GM12878 (cell line): ENCODE results near the gene KERA. TPM values are rescaled to one million over a fixed set of nuclear protein-coding genes. Genes with fewer than 3 reads are reported as not detected.

ENCODE experiments used
- ATAC-seq: fragments of 200-7000 bp; cut with Tn5 transposase; 3 replicates; pipeline ENCODE4 v1.9.1; 2020; ENCODE audit warnings: mild to moderate bottlenecking, moderate library complexity
- BruUV-seq: library from RNA; stranded (reverse); fragments of 400-500 nt; replicated peaks from 2 replicates; lab custom pipeline; 2021; lab: Mats Ljungman, UMichigan
- CTCF ChIA-PET: fragments of 300-600 bp; sonication (Branson Sonifier 250); formaldehyde crosslinking; extraction: SDS; loops from one replicate; lab custom pipeline; 2021; ENCODE audit warnings: inconsistent platforms; lab: Yijun Ruan, JAX
- POLR2A ChIA-PET: fragments of 350-600 bp; formaldehyde crosslinking; extraction: SDS; loops from one replicate; lab custom pipeline; 2021; ENCODE audit warnings: inconsistent platforms; lab: Charles Lee
- RAD21 ChIA-PET: fragments of 300-600 bp; sonication (Branson Sonifier 250); formaldehyde crosslinking; loops from one replicate; lab custom pipeline; 2023; ENCODE audit warnings: antibody characterized with exemption; ENCODE audit not compliant: unreplicated experiment; lab: Charles Lee
- SMC1A ChIA-PET: fragments of 300-600 bp; sonication (Branson Sonifier 250); formaldehyde crosslinking; loops from one replicate; lab custom pipeline; 2023; ENCODE audit not compliant: unreplicated experiment, uncharacterized antibody; lab: Charles Lee
- DNase-seq: peaks from one replicate; pipeline ENCODE4 v3.0.0-alpha.2; 2011; ENCODE audit warnings: low read depth, low spot score
- FAIRE-seq: peaks from 3 replicates; lab custom pipeline; 2011; peaks lifted over from hg19 to GRCh38; lab: Jason Lieb, UNC
- H2AFZ ChIP-seq: 2 replicates; pipeline ENCODE4 v1.6.0; 2011; ENCODE audit warnings: low read depth, low read length, control low read depth; ENCODE audit not compliant: control insufficient read depth
- H3K27ac ChIP-seq: 2 replicates; pipeline ENCODE4 v1.5.1; 2011; ENCODE audit warnings: control low read depth; ENCODE audit not compliant: control insufficient read depth, insufficient read depth
- H3K27me3 ChIP-seq, 2 experiments: replicated peaks in 1 of 2; 2 replicates each; pipeline versions ENCODE4 v1.6.0 to v1.6.1; 2011; ENCODE audit warnings: low read length in 1 of 2; ENCODE audit not compliant: control insufficient read depth in 2 of 2, insufficient read depth in 2 of 2
- H3K36me3 ChIP-seq, 2 experiments: 2 replicates each; pipeline ENCODE4 v1.5.1; 2011; ENCODE audit warnings: low read length in 1 of 2; ENCODE audit not compliant: control insufficient read depth in 2 of 2, insufficient read depth in 2 of 2
- H3K4me1 ChIP-seq: 2 replicates; pipeline ENCODE4 v1.6.1; 2011; ENCODE audit warnings: mild to moderate bottlenecking, low read length, moderate library complexity, mixed read lengths; ENCODE audit not compliant: control insufficient read depth, insufficient read depth
- H3K4me2 ChIP-seq: 2 replicates; pipeline ENCODE4 v1.6.0; 2011; ENCODE audit warnings: control low read depth; ENCODE audit not compliant: control insufficient read depth, insufficient read depth
- H3K4me3 ChIP-seq: fragments of 200-600 bp; sonication (generic); 2 replicates; pipeline ENCODE4 v1.5.1; 2016
- H3K79me2 ChIP-seq: 2 replicates; pipeline ENCODE4 v1.6.0; 2011; ENCODE audit warnings: low read length; ENCODE audit not compliant: control insufficient read depth, insufficient read depth
- H3K9ac ChIP-seq: 2 replicates; pipeline ENCODE4 v1.8.0; 2011; ENCODE audit warnings: low read length, control low read depth, mixed read lengths; ENCODE audit not compliant: control insufficient read depth, insufficient read depth
- H3K9me3 ChIP-seq: replicated peaks from 3 replicates; pipeline ENCODE4 v1.5.1; 2011; ENCODE audit warnings: mild to moderate bottlenecking, low read length; ENCODE audit not compliant: control insufficient read depth, insufficient read depth
- H4K20me1 ChIP-seq: 2 replicates; pipeline ENCODE4 v1.6.0; 2011; ENCODE audit not compliant: control insufficient read depth, insufficient read depth
- BCL3 ChIP-seq: IDR thresholded peaks from 2 replicates; pipeline ENCODE4 v1.6.1; 2011; ENCODE audit warnings: borderline replicate concordance, low read depth, mild to moderate bottlenecking, moderate library complexity, low read length; ENCODE audit not compliant: insufficient read depth, poor library complexity, severe bottlenecking
- FOXM1 ChIP-seq: IDR thresholded peaks from 2 replicates; pipeline ENCODE4 v1.6.1; 2012; ENCODE audit warnings: low read depth, mild to moderate bottlenecking, inconsistent platforms, low read length, moderate library complexity
- SKIL ChIP-seq: fragments of 450-650 bp; IDR thresholded peaks from 2 replicates; pipeline ENCODE4 v1.6.1; 2017; ENCODE audit warnings: mild to moderate bottlenecking, low read depth, inconsistent platforms; ENCODE audit not compliant: poor library complexity, severe bottlenecking
- STAT1 ChIP-seq: fragments of 450-650 bp; conservative IDR thresholded peaks from 2 replicates; pipeline ENCODE4 v1.6.1; 2014; ENCODE audit warnings: antibody characterized with exemption, mild to moderate bottlenecking
- STAT3 ChIP-seq: IDR thresholded peaks from 2 replicates; pipeline ENCODE4 v1.6.1; 2011; ENCODE audit warnings: low read depth, low read length, improper control_type of control experiment
- ZNF622 ChIP-seq: fragments of 450-650 bp; IDR thresholded peaks from 2 replicates; pipeline ENCODE4 v1.6.1; 2017; ENCODE audit warnings: mild to moderate bottlenecking, inconsistent platforms
- ZNF687 ChIP-seq: fragments of 450-650 bp; IDR thresholded peaks from 2 replicates; pipeline ENCODE4 v1.6.1; 2017; ENCODE audit warnings: mild to moderate bottlenecking, moderate library complexity
- WGBS: methylation state at CpG from one replicate; pipeline ENCODE4 v1.1.6; 2016; ENCODE audit warnings: low lambda C conversion rate; ENCODE audit not compliant: insufficient replicate concordance, insufficient coverage; ENCODE audit errors: missing lambda C conversion rate; 5-methylcytosine and 5-hydroxymethylcytosine counted together
- in situ Hi-C: fragments of 300-500 bp; cut with MboI; formaldehyde crosslinking; loops from 9 replicates; pipeline ENCODE4 v1.14.3; 2018; ENCODE audit warnings: mixed read lengths
- intact Hi-C: fragments of 100-400 bp; cut with micrococcal nuclease; formaldehyde crosslinking; loops from one replicate; pipeline ENCODE4 v1.14.2; 2022; ENCODE audit not compliant: unreplicated experiment
- polyA plus RNA-seq, 11 experiments: library from polyadenylated mRNA; depleted of rRNA in 4 of 11; unstranded in 6 of 11; stranded (reverse) in 5 of 11; fragments of >200 nt; fragmentation: Nextera tagmentation in 4 of 11; fragmentation: Illumina TruSeq in 1 of 11; extraction: Ambion mirVana in 4 of 11; extraction: Trizol in 1 of 11; gene quantifications; 1 replicate in 1 of 11; 2 replicates in 10 of 11; pipeline versions ENCODE4 v1.2.1 to v1.2.3, GENCODE V29; 2011 to 2016; ENCODE audit warnings: inconsistent platforms in 2 of 11, missing spikeins in 2 of 11, low read depth in 1 of 11
- total RNA-seq, 4 experiments: library from RNA; depleted of rRNA in 3 of 4; stranded (reverse); fragments of >200 nt in 3 of 4; fragmentation: Illumina TruSeq in 1 of 4; extraction: Trizol in 1 of 4; gene quantifications; 2 replicates each; pipeline versions ENCODE4 v1.2.1 to v1.2.3, GENCODE V29; 2013 to 2021

Gene KERA
- total and polyA plus RNA-seq, 10 of the 15 experiments (the other 5 are each of a cell fraction or from before 2014, with no cell fraction given): not detected

- no peak for TF ChIP-seq ZNF687
- no peak for TF ChIP-seq STAT3
- no peak for TF ChIP-seq FOXM1
These were observed 35.5 kb upstream of the KERA start (continued) for GRCh38 chr12:91093341-91093740.

GRCh38 chr12:91091916-91092715 is 34.3 kb upstream of the KERA start:
- no peak for FAIRE-seq
- POLR2A ChIA-PET: no interaction called here
- WGBS: 14% methylated on average over 6 of the region's 6 CpGs
- Histone ChIP-seq H3K27me3 (no peaks in the 10 kb centered on the region), H2AFZ (no peak overlapping the region), H4K20me1 (no peaks in the 10 kb centered on the region)
- no TSS peak for BruUV-seq
- TF ChIP-seq STAT1 (no peak), SKIL (no peak), ZNF622 (no peak), BCL3 (no peak)
- TF ChIP-seq, all 136 proteins: peak for 0
- ChIA-PET SMC1A (interaction anchor here (1.3 kb wide), 1 partner anchor 17 kb away, joined by 3 read pairs; no protein-coding TSS in a partner anchor), RAD21 (no interaction called here), CTCF (interaction anchor here (1.1 to 1.7 kb wide), 2 partner anchors 17 kb away, joined by 3 to 7 read pairs; no protein-coding TSS in a partner anchor)
- no peaks in the 10 kb centered on the region for H3K9me3 ChIP-seq
- H3K79me2 ChIP-seq: no peaks in the 10 kb centered on the region
- H3K4me1 ChIP-seq: no peaks in the 10 kb centered on the region
- H3K36me3 ChIP-seq: no peaks in the 10 kb centered on the region
- H3K4me3 ChIP-seq: no peak overlapping the region
- no peak overlapping the region for H3K27ac ChIP-seq
- H3K9ac ChIP-seq: no peak overlapping the region
- in situ Hi-C loops: no loop called here
- intact Hi-C loops: no loop called here
- no peak; the same call in 2 of the 3 replicates for ATAC-seq
- DNase-seq: no peak
- no peak overlapping the region for H3K4me2 ChIP-seq
